Activated naive CD8-positive, alpha-beta T cell treated with anti-CD3 and anti-CD28 coated beads, Interleukin-2, amount 50 U/mL, for 16 hours (primary cell): ENCODE measurements around the gene ENPP6.

Source experiments
- DNase-seq: peaks from one replicate; pipeline ENCODE4 v3.0.0-alpha.2; 2020; ENCODE audit warnings: low read depth, low spot score

Gene ENPP6

GRCh38 chr4:184217634-184218033 lies at the start of gene ENPP6:
TSS of gene ENPP6 (minus strand) at chr4:184217873. CDS start at chr4:184217819, 54 bp downstream.
- no peak for DNase-seq

GRCh38 chr4:184267206-184267608 lies 49.5 kb upstream of the ENPP6 start:
- DNase-seq, result no peak

DNA sequence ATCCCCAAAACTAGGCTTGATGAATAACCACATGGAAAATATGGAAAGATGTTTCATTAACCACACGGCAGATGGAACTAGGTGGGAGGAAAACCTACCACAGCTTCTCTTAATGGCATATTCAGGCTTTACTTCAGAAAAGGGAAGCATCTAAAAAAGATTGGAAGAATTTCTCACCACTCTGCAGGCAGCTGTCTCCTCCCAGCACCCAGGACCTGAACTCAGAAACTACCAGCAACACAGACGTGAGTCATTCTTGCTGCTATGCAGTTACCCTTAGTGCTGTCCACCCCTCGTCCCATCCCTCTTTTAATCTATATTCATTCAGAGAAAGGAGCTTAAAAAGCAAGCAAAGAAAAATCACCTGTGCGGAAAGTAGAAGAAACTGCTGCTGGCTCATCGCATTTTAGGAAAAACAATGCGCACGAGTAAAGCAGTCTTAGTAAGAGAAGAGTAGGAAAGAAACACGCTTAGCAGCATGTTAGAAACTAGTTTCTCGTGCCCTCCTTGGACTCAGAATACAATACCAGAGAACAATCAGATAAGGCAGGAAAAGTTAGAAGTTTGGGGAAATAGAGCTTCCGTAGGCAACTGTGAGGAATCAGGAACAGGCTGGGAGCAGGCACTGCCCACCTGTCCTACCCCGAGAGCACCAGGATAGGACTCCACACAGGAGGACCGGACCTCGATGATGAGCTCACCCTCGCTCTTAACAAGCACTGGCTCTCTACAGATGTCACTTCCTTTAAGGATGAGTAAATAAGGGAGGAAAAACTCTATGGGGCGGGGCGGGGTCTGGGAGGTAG lies 48.1 kb upstream of the ENPP6 start:
- no peak for DNase-seq

DNA sequence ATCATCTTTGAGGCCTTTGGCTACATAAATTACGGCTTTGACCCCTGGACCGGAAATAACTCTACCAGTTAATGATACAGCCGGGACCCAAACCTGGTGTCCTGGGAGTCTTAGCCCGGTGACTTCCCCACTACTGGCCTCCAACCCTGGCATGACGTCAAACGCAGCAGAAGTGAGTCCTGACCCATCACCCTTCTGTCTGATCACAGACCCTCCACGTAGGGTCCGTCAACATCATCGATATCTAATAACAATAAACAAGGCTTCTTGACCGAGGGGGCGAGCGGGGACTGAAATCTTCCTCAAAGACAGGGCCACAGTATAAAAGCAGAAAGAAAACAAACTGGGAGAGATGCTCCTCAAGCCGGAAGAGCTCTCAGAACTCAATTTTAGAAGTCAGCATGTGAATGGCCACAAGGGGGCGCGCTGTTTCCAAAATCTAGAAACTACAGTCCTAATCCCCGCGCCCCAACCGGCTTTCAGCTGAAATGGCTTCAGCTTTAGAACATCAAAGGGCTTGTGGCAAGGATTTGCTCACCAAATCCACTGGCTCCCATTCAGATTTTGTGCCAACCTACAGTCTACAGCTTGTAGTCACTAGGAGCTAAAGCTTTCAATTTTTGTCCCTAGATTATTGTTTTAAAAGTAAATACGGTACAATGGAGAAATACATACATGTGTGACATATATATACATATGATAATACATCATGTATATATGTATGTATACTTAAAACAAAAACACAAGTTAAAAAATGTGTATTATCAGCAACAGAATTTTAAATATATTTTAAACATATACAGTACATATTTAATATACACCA lies 46.4 kb upstream of the ENPP6 start:
- DNase-seq, result peak; percentile 89

DNA sequence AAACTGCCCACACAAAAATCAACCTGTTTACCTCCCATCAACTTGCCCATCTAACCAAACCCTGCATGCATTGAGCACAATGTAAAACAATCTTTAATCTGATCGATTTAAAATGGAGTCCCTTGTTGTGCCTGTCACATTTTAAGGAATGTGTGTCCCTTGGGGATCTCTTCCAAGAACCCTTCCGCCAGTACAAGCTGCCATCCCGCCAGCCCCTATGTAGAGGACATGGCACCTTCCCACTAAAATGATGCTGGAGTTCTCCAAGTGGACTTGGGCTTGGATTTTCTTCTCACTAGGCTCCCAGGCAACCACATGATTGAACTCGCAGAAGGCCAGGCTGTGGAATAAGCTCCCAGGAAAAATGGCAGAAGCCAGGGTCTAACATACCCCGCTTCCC lies 45.8 kb upstream of the ENPP6 start:
- no peak for DNase-seq

DNA sequence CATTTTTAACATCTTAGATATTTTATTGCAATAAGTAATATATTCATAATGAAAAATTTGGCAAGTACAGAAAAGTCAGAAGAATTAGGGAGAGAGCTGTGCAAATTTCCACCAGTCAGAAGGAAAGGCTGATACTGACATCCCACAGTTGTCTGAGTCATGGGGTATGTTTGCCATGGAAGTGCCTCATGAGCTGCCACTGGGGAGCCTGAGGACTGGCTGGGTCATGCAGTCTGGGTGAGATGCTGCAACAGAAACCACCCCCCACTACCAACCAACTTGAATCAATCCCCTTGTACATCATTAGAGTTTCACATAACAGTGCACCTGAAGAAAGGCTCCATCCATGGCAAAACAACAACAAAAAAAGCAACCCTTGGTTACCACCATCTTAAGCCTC lies 45.2 kb upstream of the ENPP6 start:
- no peak for DNase-seq

DNA sequence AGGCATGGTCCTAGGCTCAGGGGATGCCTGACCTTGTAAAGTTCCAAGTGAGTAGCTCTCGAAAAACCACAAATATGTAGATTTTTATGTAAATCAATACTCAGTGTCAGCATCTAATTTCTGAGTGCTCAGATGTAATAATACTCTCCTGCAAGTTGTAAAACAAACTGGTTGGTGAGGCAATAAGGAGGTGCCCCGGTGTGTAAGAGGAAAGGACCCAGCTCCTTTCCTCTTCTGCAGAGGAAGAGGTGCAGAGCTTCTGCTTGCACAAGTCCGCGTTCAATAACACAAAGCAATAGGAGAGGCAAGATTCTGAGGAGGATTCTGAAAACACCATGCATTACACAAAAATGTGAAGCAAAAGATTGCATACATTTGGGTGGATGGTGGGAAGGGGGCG lies 43.6 kb upstream of the ENPP6 start:
- DNase-seq, result no peak

DNA sequence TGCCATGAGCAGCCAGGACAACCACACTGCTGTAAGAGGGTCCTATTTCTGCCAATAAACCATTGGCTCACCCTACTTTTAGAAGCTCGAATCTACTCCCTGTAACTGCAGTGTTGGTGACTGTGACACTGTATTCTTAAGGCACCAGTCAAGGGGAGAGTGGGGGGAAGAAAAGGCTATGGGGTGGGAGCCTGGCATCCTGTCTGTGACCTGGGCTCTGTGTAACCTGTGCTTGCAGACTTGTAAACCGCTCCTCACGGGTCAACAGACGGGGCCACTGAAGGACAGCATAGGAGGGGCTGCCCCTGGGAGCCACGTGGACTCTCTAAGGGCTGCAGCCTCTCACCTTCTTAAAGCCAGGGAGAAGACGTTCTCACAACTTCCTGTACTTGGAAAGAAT lies 42.2 kb upstream of the ENPP6 start:
- no peak for DNase-seq

- DNase-seq, result no peak
Measured at GRCh38 chr4:184259081-184259480, 41.4 kb upstream of the ENPP6 start.

- DNase-seq, result no peak
Measured at GRCh38 chr4:184255871-184256642, 38.4 kb upstream of the ENPP6 start.

DNA sequence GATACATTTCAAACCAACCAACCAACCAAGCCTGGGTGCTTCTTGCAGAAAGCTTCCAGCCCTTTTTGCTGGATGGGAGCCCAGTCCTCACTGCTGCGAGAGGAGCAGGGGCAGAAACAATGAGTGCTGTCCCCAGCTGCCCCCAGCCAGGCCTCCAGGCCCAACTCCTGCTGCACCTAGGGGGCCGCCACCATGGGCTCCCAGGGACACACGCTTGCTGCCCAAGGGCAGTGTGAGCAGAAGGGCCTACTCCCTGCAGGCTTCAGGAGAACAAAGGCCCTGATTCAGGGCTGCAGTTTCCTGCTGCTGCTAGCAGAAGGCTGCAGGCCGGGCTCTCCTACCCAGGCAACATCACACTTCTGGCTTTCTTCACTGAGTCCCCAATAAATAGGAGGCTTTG lies 37.7 kb upstream of the ENPP6 start:
- DNase-seq, result no peak

- DNase-seq, result no peak
Measured at GRCh38 chr4:184253072-184253420, 35.4 kb upstream of the ENPP6 start.

GRCh38 chr4:184252136-184253071 lies 34.7 kb upstream of the ENPP6 start:
- no peak for DNase-seq

GRCh38 chr4:184251670-184251980 lies 34.0 kb upstream of the ENPP6 start:
- no peak for DNase-seq

GRCh38 chr4:184250795-184251669 lies 33.4 kb upstream of the ENPP6 start:
- no peak for DNase-seq

GRCh38 chr4:184248216-184248615 lies 30.5 kb upstream of the ENPP6 start:
- no peak for DNase-seq

- DNase-seq, result no peak
Measured at GRCh38 chr4:184247421-184247820, 29.7 kb upstream of the ENPP6 start.

DNA sequence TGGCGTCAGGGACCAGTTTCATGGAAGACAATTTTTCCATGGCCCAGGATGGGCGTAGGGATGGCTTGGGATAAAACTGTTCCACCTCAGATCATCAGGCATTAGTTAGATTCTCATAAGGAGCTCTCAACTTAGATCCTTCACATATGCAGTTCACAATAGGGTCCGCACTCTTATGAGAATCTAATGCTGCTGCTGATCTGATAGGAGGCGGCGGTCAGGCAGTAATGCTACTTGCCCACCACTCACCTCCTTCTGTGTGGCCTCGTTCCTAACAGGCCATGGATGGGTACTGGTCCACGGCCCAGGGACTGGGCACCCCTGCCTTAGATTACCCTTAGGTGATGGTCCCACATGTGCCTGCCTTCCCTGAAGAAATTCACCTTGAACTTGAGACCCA lies 28.8 kb upstream of the ENPP6 start:
- DNase-seq, result no peak

DNA sequence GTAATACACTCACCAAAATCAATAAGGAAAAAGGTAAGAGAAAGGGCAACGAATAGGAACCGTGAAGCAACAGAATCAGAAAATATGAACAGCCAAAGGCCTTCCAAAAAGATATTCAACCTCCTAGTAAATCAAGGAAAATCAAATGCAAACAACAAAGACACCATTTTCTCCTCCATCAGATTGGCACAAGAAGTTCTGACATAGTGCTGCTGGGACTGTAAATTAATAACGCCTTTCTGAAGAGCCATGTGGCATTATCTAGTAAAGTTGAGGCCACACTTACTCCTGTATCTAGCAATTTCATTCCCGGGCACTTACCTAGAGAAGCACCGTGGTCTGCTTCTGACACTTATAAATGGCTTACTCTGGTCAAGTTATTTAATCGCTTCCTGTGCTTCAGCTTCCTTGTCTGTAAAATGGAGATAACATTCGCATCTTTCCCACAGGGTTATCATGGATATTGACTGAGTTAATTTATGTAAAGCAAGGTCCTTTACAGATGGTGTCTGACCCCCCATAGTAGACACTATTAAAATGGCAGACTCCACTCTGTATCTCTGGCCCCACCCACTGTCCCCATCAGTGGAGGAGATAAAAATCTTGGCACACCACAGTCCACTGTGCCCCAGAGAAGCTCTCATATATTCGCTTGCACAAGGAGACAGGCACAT lies 20.5 kb upstream of the ENPP6 start:
- no peak for DNase-seq

GRCh38 chr4:184237612-184238011 lies 19.9 kb upstream of the ENPP6 start:
- DNase-seq, result peak; percentile 29
